Tibial artery (tissue), 4 donors: ENCODE results near the gene AGMO.
"Not testable (repeated sequence)": the region's sequence is repeated elsewhere in the genome, so short reads cannot be mapped to it uniquely, and the experiment has no call there.

Experiments
- DNase-seq, 2 donors: peaks; one replicate each; pipeline ENCODE4 v3.0.0-alpha.2; 2019
- H3K27ac ChIP-seq, 2 donors: fragments of 200-600 bp; sonication (generic) in 1 of 2; 1 replicate in 1 of 2; 2 replicates in 1 of 2; pipeline ENCODE4 v1.5.1; 2018 to 2019; ENCODE audit warnings: mild to moderate bottlenecking in 1 of 2
- H3K27me3 ChIP-seq, 2 donors: fragments of 200-600 bp; sonication (generic) in 1 of 2; one replicate each; pipeline versions ENCODE4 v1.5.1 to v1.6.0; 2016 to 2019
- H3K36me3 ChIP-seq, 3 donors: fragments of 200-600 bp; sonication (generic) in 2 of 3; one replicate each; pipeline ENCODE4 v1.5.1; 2016 to 2019; ENCODE audit warnings: mild to moderate bottlenecking in 2 of 3
- H3K4me1 ChIP-seq, 4 donors: fragments of 200-600 bp; sonication (generic) in 2 of 4; 1 replicate in 3 of 4; 2 replicates in 1 of 4; pipeline ENCODE4 v1.5.1; 2016 to 2019
- H3K4me3 ChIP-seq, 2 donors: fragments of 200-600 bp; sonication (generic) in 1 of 2; 1 replicate in 1 of 2; 2 replicates in 1 of 2; pipeline ENCODE4 v1.5.1; 2018 to 2019; ENCODE audit warnings: mild to moderate bottlenecking in 2 of 2
- H3K9me3 ChIP-seq, 3 donors: fragments of 200-600 bp; sonication (generic) in 1 of 3; one replicate each; pipeline ENCODE4 v1.5.1; 2016 to 2019
- CTCF ChIP-seq, 2 experiments: fragments of 200-600 bp in 1 of 2; fragments of 450-650 bp in 1 of 2; IDR thresholded peaks; one replicate each; pipeline ENCODE4 v1.5.1; 2017 to 2019; ENCODE audit warnings: antibody characterized with exemption in 2 of 2, mild to moderate bottlenecking in 1 of 2, moderate library complexity in 1 of 2
- intact Hi-C: fragments of 100-400 bp; cut with DNase I; formaldehyde crosslinking; loops from one replicate; pipeline ENCODE4 v1.15.0; 2023; ENCODE audit warnings: low total_unique reads

AGMO gene

DNA sequence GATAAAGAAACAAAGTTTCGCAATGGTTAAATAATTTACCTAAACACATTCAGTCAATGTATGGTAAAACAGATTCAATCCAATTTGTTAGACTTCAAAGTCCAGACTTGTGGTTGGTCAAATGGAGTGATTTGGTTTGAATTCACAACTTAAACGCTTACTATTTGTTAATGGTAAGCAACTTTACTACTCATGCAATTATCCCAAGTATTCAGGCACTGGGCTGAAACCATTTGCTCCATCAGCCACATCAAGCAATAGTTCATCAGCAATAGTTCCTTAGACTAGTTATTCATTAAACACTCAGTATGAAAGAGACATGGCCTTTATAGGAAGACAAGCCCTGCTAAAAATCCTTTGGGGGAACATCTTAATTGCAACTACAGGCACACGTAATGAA, 253.0 kb downstream of the AGMO start:
- no peak for DNase-seq
- intact Hi-C loops, result loop anchor here (5.0 kb wide), 1 partner anchor 763 kb away; no protein-coding TSS in a partner anchor
- Histone ChIP-seq H3K36me3 (no peaks in the 10 kb centered on the region), H3K4me1 (no peaks in the 10 kb centered on the region), H3K4me3 (no peak overlapping the region), H3K27me3 (no peaks in the 10 kb centered on the region), H3K27ac (no peak overlapping the region), H3K9me3 (no peaks in the 10 kb centered on the region)
- no peak for TF ChIP-seq CTCF (IDR thresholded peaks at IDR 0.05)

- DNase-seq, result no peak
- Histone ChIP-seq H3K4me3 (no peak overlapping the region), H3K36me3 (no peaks in the 10 kb centered on the region), H3K27ac (no peak overlapping the region), H3K27me3 (no peaks in the 10 kb centered on the region), H3K9me3 (no peaks in the 10 kb centered on the region), H3K4me1 (no peaks in the 10 kb centered on the region)
- TF ChIP-seq CTCF (IDR thresholded peaks at IDR 0.05), result no peak
- intact Hi-C loops, result loop anchor here (5.0 kb wide), 1 partner anchor 766 kb away; no protein-coding TSS in a partner anchor
These were observed 255.5 kb downstream of the AGMO start for GRCh38 chr7:15306296-15306695.

DNA sequence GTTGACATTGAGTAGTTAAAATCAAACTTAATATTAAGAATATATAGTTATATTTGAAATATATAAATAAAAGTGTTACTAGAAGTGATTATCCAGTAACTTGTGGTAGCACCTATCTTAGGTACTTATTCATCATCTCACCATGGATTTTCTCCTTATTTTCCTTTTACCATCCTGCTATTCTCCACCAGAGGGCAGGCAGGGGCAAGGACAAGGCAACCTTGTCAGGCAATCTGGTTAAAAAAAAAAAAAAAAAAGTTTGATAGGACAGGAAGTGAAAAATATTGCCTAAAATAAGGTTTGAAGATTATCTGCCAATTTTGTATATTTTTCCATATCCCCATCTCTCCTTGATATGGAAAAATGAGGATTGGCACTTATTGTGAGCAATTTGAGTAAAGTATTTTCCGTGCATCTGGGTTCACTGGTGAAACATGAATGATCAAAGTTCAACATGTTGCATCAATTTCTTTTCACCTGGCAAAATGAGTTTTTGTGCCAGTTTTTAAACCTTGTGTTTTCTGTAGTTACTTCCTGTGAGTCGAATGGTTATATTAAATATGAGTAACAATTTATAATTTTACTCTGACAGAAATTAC, 256.7 kb downstream of the AGMO start:
- H3K4me3 ChIP-seq, result no peak overlapping the region
- peak; percentile 50 to 75 for TF ChIP-seq CTCF (IDR thresholded peaks at IDR 0.05)
- intact Hi-C loops, result loop anchor here (5.0 kb wide), 1 partner anchor 767 kb away; no protein-coding TSS in a partner anchor

GRCh38 chr7:15303357-15303756, 258.5 kb downstream of the AGMO start:
- no peaks in the 10 kb centered on the region for H3K4me1 ChIP-seq
- H3K36me3 ChIP-seq, result no peaks in the 10 kb centered on the region
- H3K9me3 ChIP-seq, result no peaks in the 10 kb centered on the region
- no peaks in the 10 kb centered on the region for H3K27me3 ChIP-seq
- intact Hi-C loops, result no loop called here
- no peak overlapping the region for H3K4me3 ChIP-seq
- DNase-seq, result no peak
- TF ChIP-seq CTCF (IDR thresholded peaks at IDR 0.05), result no peak
- no peak overlapping the region for H3K27ac ChIP-seq

More for the DNA sequence above, 256.7 kb downstream of the AGMO start:
- peak in 1 of 2 donors; percentile 32 for DNase-seq
- no peaks in the 10 kb centered on the region for H3K27me3 ChIP-seq
- no peaks in the 10 kb centered on the region for H3K36me3 ChIP-seq
- no peaks in the 10 kb centered on the region for H3K4me1 ChIP-seq
- no peak overlapping the region for H3K27ac ChIP-seq
- no peaks in the 10 kb centered on the region for H3K9me3 ChIP-seq

GRCh38 chr7:15300986-15301385, 260.8 kb downstream of the AGMO start:
- H3K27ac ChIP-seq, H3K36me3 ChIP-seq, H3K4me1 ChIP-seq, H3K9me3 ChIP-seq, DNase-seq, H3K27me3 ChIP-seq, H3K4me3 ChIP-seq, intact Hi-C loops: not testable (repeated sequence)

DNA sequence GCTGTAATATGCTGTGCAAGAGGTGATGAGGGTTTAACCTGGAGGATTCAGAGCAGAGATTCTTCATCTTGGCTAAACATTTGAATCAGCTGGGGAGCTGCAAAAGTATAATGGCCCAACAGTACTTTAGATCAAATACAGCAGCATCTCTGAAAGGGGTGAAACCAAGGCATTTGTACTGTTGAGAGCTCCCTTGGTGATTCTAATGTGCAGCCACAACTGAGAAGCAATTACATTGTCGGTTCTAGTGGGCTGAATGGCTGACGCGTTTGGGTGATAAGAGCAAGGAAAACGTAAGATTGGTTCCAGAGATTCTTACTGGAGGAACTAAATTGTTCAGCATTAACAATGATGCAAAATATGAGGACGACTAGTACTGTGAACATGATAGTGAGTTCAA, 269.7 kb downstream of the AGMO start:
- intact Hi-C loops, result no loop called here

More for the DNA sequence above, 269.7 kb downstream of the AGMO start:
- H3K9me3 ChIP-seq, result no peaks in the 10 kb centered on the region
- no peak for DNase-seq
- no peaks in the 10 kb centered on the region for H3K36me3 ChIP-seq
- H3K27ac ChIP-seq, result no peak overlapping the region
- TF ChIP-seq CTCF (IDR thresholded peaks at IDR 0.05), result no peak
- H3K4me1 ChIP-seq, result no peaks in the 10 kb centered on the region
- H3K4me3 ChIP-seq, result no peak overlapping the region
- no peaks in the 10 kb centered on the region for H3K27me3 ChIP-seq
